Mucosa of gallbladder (tissue), 1 donor: ENCODE results near the gene OR2D2. TPM values are rescaled to one million over a fixed set of nuclear protein-coding genes. Genes with fewer than 3 reads are reported as not detected.
"Not testable (repeated sequence)": the region's sequence is repeated elsewhere in the genome, so short reads cannot be mapped to it uniquely, and the experiment has no call there.

ENCODE experiments used
- DNase-seq: peaks from one replicate; pipeline ENCODE4 v3.0.0-alpha.2; 2020; ENCODE audit warnings: low spot score
- total RNA-seq: library from RNA; stranded (reverse); gene quantifications from one replicate; pipeline ENCODE4 v1.2.1, GENCODE V29; 2021
- donor health status: DM: no; HTN: no; CAD: no.

OR2D2 gene
- total RNA-seq, 1 donor from 2014 or later, result not detected

DNA sequence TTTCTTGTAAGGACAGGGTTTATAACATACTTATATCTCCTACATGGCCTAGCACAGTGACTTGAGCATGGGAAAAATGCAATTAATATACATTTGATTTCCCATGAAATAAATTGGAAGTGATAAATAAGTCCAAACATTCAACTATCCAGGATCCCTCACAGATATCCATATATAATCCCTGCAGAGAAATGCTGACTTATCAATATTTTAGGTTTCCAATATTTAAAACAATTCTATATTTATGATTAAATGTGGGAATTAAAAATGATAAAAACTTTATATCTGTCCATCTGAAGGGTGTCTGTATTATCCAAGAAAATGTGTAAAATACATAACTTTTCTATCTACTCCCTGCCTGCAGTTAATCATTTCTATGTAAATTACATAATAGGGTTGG is 9.5 kb downstream of the OR2D2 start:
- no peak for DNase-seq

DNA sequence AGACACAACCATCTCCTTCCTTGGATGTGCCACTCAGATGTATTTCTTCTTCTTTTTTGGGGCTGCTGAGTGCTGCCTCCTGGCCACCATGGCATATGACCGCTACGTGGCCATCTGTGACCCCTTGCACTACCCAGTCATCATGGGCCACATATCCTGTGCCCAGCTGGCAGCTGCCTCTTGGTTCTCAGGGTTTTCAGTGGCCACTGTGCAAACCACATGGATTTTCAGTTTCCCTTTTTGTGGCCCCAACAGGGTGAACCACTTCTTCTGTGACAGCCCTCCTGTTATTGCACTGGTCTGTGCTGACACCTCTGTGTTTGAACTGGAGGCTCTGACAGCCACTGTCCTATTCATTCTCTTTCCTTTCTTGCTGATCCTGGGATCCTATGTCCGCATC is 15.4 kb downstream of the OR2D2 start:
- no peak for DNase-seq

- no peak for DNase-seq
These were observed 16.0 kb downstream of the OR2D2 start, which contains the start of gene OR10A4 for GRCh38 chr11:6876325-6876724. Gene OR10A4 (plus strand): TSS chr11:6876625. CDS start chr11:6876648, 23 bp downstream.

DNA sequence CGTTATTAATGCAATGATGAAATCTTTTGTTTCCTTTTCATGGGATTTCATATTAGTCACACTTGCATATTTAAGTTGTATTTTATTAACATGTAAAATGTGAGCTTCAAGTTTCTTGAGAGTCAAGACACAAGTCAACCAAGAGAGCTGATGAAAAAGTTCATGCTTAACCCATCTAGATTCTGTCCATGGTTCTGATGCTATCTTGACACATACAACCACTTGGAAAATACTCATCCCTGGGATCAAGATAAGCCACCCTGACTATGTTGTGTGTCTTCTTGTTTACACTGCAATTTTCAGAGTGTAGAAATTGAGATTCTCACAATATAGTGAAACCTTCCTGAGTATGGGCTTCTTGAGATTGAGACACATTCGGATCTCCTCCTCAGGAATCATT is 16.5 kb downstream of the OR2D2 start:
- no peak for DNase-seq

DNA sequence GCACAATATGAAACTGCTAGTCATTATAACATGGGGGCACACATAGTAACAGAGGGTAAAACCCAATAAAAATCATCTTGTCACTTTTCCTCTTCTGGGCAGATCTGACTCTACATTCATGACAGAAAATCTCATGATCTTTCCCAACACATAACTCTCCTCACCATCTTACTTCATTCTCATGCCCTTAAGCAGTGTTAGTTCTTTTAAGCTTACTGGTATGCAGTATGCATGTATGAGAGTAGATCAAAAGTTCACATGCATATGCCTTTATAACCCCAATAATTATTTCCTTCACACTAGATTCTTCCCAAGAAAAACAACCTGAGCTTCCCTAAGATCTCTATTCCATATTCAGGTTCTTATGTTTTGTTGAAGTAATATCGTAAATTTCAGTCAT is 21.0 kb downstream of the OR2D2 start:
- DNase-seq, result no peak

- DNase-seq, result no peak
These were observed 27.9 kb downstream of the OR2D2 start for GRCh38 chr11:6864438-6864837.

DNA sequence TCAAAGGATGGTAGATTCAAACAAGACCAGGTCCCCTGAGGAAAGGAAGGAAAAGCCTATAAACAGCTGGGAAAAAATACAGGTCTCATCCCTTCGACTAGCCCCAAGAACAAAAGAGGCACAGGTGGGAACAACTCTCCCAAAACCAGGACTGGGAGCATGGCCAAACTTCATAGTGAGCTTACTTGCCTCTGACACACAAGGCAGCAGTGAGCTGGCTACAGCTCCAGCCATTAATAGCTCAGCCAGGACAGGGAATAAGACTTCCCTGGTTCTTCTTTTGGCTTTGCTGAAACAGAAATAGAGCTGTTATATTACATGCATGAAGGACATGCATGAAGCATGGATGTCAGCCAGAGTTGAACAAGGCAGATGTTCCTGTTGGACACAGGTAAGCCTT is 29.3 kb downstream of the OR2D2 start, which contains the start of gene OR10A2:
Gene OR10A2, plus strand, starts transcription at position 97 of the 400 bp plus-strand sequence. CDS start 6,698 bp downstream, outside the sequence.
- DNase-seq, result no peak

DNA sequence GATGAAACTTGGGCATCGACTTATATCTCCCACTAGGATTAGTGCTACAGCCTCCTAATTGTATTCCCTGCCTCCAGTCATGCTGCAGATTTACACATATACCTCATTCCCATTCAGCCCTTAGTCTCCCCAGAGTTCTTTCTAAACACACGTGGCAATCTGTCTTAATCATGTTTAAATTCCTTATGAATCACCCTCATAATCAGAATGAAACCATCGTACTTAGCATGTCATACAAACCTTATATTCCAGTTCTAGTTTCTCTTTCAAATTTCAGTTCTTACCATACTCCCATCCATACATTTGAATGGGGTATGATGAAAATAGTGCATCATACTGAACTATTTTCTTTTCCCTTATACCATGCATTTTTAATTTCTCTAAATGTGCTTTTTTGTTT is 35.4 kb downstream of the OR2D2 start:
- no peak for DNase-seq

DNA sequence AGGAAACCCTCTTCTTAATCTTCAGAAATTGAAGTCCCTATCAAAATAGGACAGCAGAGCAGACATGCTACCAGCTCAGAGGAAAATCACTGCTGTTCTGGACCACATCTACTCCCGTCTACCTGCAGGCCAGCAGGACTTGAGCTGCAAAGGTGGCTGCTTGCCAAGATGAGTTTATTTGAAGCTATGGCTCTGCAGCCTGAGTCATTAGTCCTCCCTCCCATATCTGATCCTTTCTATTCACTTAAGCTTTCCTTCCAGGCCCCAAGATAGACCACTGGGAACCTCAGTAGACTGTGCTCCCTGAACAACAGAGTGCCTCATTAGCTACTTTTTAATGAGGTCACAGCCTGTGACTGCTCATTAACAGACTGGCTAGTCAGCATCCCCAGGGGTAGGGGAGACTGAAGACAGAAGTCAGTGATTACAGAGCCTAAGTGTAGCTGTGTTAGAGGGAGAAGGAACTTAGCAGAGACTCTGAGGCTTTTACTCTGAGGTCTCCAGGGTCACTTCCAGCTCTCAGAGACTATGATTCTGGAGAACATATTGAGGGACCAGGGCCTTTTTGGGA is 36.2 kb downstream of the OR2D2 start:
- no peak for DNase-seq

DNA sequence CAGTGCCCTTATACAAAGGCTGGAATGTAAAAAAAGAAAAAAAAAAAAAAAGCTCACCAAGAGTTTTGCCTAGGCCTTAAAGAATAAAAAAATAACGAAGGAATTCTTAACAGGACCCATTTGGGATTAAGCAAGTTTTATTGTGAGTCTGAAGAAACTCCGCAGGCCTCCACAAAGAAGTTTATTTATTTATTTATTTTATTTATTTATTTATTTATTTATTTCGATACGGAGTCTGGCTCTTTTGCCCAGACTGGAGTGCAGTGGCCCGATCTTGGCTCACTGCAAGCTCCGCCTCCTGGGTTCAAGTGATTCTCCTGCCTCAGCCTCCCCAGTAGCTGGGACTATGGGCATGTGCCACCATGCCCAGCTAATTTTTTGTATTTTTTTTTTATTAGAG is 37.5 kb downstream of the OR2D2 start:
- DNase-seq, result not testable (repeated sequence)

DNA sequence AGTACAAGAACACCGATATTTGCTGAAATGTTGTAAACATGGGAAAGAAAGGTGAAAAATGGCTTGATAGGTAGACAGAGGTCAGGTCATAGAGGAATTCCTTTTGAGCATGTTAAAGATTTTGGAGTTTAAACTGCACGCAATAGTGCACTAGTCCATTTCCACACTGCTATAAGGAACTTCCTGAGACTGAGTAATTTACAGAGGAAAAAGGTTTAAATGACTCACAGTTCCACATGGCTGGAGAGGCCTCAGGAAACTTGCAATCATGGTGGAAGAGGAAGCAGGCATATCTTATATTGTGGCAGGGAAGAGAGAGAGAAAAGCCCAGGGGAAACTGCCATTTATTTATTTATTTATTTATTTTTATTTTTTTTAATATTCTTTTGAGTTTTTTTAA is 41.8 kb downstream of the OR2D2 start:
- no peak for DNase-seq

DNA sequence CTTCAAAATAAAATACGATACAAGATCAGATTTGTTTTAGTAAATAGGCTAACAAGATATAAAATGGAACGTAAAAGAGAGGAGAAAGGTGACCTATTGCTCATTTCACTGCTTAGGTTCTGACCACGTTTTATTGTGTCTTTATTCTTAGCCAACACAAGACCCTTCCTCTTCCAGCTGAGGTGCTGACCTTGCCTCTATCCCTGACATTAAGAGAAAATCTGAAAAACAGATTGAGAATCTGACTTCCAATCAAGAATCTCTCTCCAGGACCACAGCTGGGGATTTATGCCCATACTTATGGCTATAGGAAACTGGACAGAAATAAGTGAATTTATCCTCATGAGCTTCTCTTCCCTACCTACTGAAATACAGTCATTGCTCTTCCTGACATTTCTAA is 46.9 kb downstream of the OR2D2 start, which contains the start of gene OR10A5:
Gene OR10A5, plus strand, starts transcription at position 301 of the 400 bp plus-strand sequence. Its CDS starts 0 bp downstream, at position 301.
- DNase-seq, result no peak

- no peak for DNase-seq
These were observed 47.9 kb downstream of the OR2D2 start for GRCh38 chr11:6844356-6844755.

GRCh38 chr11:6843670-6844069 is 48.6 kb downstream of the OR2D2 start:
- no peak for DNase-seq

- DNase-seq, result no peak
These were observed 50.6 kb downstream of the OR2D2 start for GRCh38 chr11:6841694-6842093.

Other genes with a start within 250 kb of the OR2D2 start
- 25.1 TPM for gene DCHS1, start 236.7 kb downstream of the OR2D2 start, total RNA-seq
- gene MRPL17, start 209.2 kb downstream of the OR2D2 start, total RNA-seq, result 38.5 TPM
- gene OR2AG2, start 120.5 kb downstream of the OR2D2 start, total RNA-seq, result not detected
- gene OR2AG1, start 109.5 kb downstream of the OR2D2 start, total RNA-seq, result not detected
- 0.06 TPM for gene OR6A2, start 92.8 kb downstream of the OR2D2 start, total RNA-seq
- gene OR10A5, start 46.8 kb downstream of the OR2D2 start, total RNA-seq, result not detected
- gene OR10A2, start 29.4 kb downstream of the OR2D2 start, total RNA-seq, result not detected
- gene OR10A4, start 15.9 kb downstream of the OR2D2 start, total RNA-seq, result not detected
- gene OR2D3, start 28.5 kb upstream of the OR2D2 start, total RNA-seq, result not detected
- 1.5 TPM for gene ZNF215, start 33.9 kb upstream of the OR2D2 start, total RNA-seq
- 4.1 TPM for gene ZNF214, start 127.8 kb upstream of the OR2D2 start, total RNA-seq
- gene NLRP14, start 128.0 kb upstream of the OR2D2 start, total RNA-seq, result 0.06 TPM
- not detected for gene RBMXL2, start 196.5 kb upstream of the OR2D2 start, total RNA-seq